Cerebellar cortex (tissue), 1 donor: ENCODE measurements around the gene HOXA3.
A peak's percentile ranks its signal among the peaks of the same experiment; 100 is the strongest.

Source experiments
- DNase-seq: peaks from one replicate; pipeline ENCODE4 v3.0.0-alpha.2; 2015; ENCODE audit warnings: low spot score

The HOXA3 gene

DNA sequence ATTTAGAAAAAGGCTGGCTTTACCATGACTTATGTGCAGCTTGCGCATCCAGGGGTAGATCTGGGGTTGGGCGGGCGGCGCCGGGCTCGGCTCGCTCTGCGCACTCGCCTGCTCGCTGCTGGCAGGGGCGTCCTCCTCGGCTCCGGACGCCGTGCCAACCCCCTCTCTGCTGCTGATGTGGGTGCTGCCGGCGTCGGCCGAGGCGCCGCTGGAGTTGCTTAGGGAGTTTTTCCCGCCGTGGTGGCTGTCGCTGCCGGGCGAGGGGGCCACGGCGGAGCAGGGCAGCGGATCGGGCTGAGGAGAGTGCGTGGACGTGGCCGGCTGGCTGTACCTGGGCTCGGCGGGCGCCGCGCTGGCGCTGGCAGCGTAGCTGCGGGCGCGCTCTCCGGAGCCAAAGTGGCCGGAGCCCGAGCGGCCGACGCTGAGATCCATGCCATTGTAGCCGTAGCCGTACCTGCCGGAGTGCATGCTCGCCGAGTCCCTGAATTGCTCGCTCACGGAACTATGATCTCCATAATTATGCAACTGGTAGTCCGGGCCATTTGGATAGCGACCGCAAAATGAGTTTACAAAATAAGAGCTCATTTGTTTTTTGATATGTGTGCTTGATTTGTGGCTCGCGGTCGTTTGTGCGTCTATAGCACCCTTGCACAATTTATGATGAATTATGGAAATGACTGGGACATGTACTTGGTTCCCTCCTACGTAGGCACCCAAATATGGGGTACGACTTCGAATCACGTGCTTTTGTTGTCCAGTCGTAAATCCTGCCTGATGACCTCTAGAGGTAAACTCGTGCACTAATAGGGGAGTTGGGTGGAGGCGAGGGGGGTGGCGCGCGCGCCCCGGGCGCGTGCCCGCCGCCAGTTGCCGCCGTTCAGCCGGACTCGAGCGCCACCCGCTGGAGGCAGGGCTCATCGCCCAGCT lies 9.1 kb downstream of the HOXA3 start, which contains the start of gene HOXA5:
HOXA5 (minus strand) TSS at position 659 of the 927 bp plus-strand sequence; CDS start at position 585, 74 bp downstream.
- no peak for DNase-seq

DNA sequence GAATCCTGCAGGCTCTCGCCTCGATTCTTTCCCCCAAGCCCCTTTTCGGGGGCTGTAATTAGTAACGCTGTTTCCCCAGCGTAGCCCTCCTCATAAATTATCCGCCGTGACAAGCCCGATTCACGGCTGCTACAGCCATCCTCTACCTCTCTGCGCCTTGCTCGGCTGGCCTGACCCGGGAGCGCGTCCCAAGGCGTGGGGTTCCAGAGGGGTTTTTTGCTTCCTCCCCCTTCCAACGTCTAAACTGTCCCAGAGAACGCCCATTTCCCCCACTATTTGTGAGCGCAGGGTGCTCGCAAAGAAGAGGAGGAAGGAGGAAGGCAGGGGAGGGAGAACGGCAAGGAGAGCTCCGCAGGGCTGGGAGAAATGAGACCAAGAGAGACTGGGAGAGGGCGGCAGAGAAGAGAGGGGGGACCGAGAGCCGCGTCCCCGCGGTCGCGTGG lies 9.8 kb downstream of the HOXA3 start:
- no peak for DNase-seq

- no peak for DNase-seq
Measured at GRCh38 chr7:27141923-27142579, 10.3 kb downstream of the HOXA3 start.

DNA sequence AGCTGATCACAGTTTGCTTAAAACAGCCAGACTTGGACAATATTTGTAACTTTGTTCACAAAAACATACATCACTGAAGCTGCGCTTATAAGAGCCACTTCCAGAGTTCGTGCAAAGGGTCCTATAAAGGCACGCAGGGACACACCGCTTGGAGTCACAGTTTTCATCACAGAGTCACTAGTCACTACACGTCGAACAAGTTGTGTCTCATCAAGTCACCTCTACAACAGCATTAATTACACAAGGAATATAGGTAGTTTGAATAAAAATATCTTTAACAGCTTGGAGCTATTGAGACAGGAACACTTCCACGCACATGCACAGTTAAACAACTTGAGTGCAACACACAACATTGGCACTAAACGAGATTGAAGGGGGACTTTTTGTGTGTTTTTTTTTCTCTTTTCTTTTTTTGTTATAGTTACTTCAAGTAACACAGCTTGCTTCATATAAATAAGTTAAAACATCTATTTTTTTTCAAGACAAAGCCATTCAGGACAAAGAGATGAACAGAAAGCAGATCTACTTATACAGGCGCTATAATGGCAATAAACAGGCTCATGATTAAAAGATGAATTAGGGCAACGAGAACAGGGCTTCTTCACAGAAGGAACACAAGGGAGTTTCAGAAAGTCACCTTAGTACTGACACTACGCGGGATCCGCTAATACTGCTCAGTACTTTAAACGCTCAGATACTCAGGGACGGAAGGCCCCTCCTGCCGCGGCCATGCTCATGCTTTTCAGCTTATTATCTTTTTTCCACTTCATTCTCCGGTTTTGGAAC lies 11.1 kb downstream of the HOXA3 start:
- DNase-seq: no peak

- DNase-seq: no peak
Measured at GRCh38 chr7:27140126-27140857, 12.1 kb downstream of the HOXA3 start.

- DNase-seq: no peak
Measured at GRCh38 chr7:27139334-27140125, 12.9 kb downstream of the HOXA3 start.

GRCh38 chr7:27138985-27139333 lies 13.4 kb downstream of the HOXA3 start:
- DNase-seq: no peak

- no peak for DNase-seq
Measured at GRCh38 chr7:27138472-27138871, 13.9 kb downstream of the HOXA3 start.

GRCh38 chr7:27137640-27138315 lies 14.6 kb downstream of the HOXA3 start:
- no peak for DNase-seq

- no peak for DNase-seq
Measured at GRCh38 chr7:27134392-27134791, 18.0 kb downstream of the HOXA3 start.

GRCh38 chr7:27133409-27134231 lies 18.8 kb downstream of the HOXA3 start:
- no peak for DNase-seq

DNA sequence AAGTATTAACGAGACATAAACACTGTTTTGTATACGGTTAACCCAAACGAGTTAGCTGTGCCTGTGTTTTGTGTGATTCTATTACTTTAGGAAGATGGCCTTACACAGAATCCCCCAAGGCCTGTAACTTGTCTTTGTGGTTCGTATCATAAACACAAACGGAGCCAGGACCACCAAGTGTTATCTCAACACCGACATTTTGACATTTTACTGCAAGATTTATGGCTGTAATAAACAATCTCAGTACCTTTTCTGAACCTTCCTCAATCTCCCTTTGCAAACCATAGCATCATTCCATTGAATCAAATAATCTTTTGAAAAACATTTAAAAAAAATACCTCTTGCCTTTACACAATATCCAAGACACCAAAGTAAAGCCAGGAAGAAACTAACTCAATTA lies 19.4 kb downstream of the HOXA3 start:
- no peak for DNase-seq

GRCh38 chr7:27132214-27132613 lies 20.2 kb downstream of the HOXA3 start:
- no peak for DNase-seq

DNA sequence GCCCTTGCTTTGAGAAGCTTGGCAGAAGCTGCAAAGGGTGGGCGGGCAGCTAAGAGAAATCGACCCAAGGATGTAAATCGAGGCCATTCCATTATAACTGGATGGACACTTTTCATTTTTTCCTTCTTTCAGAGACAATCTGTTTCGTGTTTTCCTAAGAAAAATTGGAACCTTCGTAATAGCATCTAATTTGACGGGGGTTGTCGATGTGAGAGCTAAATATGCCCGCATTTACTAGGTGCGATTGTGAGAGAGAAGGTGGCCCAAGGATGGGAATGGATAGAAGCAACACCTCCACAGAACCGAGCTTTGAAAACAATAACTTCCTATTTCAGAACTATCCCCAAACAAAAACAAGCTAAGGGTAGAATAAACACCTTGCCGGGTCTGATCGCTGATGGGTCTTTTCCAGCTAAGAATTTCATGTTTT lies 21.0 kb downstream of the HOXA3 start:
- no peak for DNase-seq

DNA sequence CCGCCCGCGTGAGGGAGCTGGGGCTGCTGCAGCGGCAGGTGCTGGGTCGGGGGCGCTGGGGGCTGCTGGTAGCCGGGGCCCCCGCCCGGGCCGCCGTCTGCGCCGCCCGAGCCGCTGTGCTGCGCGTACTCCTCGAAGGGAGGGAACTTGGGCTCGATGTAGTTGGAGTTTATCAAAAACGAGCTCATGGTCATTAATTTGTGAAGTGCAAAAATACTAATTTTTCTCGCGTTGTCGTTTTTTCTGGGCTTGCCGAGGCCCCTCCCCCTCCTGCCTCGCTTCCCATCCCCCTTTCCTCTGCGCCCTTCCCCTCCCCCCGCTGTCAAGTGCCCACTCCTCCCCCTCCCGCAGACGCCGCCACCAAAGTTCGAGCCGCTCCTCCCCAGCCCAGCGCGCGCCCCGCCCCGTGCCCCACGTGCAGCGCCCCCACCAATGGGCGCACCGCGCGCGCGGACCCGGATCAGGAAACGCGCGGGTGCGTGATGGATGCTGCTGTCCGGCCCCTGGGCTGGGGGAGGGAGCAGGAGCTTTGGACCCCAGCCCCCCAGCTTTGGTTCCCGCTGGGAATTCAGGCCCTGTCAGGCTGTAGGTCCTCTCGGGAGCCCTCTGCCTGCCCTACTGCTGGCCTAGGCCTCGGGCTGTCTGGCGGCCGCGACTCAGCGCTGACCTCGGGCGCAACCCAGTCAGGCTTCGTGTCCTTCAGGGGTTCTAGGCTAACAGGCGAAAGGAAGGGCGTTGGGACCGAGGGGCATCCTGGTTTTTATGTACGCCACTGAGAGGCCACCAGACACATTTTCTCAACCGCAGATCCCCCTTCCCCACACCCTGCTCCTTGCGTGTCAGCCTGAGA lies 21.6 kb downstream of the HOXA3 start, which contains the start of gene HOXA4:
HOXA4 (minus strand) TSS at position 218 of the 850 bp plus-strand sequence; CDS start at position 194, 24 bp downstream.
- peak; percentile 63 for DNase-seq

GRCh38 chr7:27129729-27130539 lies 22.4 kb downstream of the HOXA3 start:
- DNase-seq: no peak
